Right lobe of liver (tissue), 4 donors: ENCODE data around the gene SLTM.

Source experiments
- POLR2A ChIP-seq: fragments of 450-650 bp; IDR thresholded peaks from one replicate; pipeline ENCODE4 v1.6.1; 2017; ENCODE audit warnings: antibody characterized with exemption, mild to moderate bottlenecking
- TF ChIP-seq, protein P1 (sequence below), 4 donors: fragments of 200-600 bp in 3 of 4; fragments of 450-650 bp in 1 of 4; IDR thresholded peaks; one replicate each; pipeline versions ENCODE4 v1.5.1 to v1.8.0; 2016 to 2022; ENCODE audit warnings: antibody characterized with exemption in 4 of 4, mild to moderate bottlenecking in 2 of 4
- donor health status: DM: no; HTN: no; CAD: no.
- donor health status: DM: no; HTN: no; CAD: no.
- donor health status: DM: no; HTN: yes; CAD: no.

DNA sequence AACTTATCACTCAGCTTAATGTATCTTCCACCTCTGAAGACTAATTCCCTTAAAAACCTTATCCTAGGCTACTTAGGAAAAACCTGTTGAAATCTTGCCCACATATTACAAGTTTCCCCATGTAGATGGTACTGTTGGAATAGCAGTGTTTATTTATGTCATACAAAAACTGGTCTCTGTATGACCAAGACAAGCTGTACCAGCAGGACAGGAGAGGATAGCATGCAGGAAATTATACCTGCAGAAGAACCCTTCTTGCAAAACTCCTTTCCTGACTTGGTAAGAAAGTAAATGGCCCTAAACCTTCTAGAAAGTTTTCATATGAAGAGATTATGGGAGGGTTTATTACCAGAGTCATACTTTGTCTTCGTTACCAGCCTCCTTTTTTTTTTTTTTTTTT lies 28.7 kb upstream of the SLTM start:
- TF ChIP-seq, protein P1, sequence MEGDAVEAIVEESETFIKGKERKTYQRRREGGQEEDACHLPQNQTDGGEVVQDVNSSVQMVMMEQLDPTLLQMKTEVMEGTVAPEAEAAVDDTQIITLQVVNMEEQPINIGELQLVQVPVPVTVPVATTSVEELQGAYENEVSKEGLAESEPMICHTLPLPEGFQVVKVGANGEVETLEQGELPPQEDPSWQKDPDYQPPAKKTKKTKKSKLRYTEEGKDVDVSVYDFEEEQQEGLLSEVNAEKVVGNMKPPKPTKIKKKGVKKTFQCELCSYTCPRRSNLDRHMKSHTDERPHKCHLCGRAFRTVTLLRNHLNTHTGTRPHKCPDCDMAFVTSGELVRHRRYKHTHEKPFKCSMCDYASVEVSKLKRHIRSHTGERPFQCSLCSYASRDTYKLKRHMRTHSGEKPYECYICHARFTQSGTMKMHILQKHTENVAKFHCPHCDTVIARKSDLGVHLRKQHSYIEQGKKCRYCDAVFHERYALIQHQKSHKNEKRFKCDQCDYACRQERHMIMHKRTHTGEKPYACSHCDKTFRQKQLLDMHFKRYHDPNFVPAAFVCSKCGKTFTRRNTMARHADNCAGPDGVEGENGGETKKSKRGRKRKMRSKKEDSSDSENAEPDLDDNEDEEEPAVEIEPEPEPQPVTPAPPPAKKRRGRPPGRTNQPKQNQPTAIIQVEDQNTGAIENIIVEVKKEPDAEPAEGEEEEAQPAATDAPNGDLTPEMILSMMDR (IDR thresholded peaks at IDR 0.05) = no peak
- TF ChIP-seq POLR2A = no peak
